HL-60 (cell line): Measurements from ENCODE around the gene CMYA5.

Experiments used
- DNase-seq, 2 experiments: peaks; one replicate each; pipeline ENCODE4 v3.0.0-alpha.2; 2010 to 2020; ENCODE audit warnings: low read depth in 1 of 2, low spot score in 1 of 2
- H3K27ac ChIP-seq: fragments of 250-450 bp; sonication (Bioruptor Pico); replicated peaks from 2 replicates; pipeline ENCODE4 v1.5.1; 2020; ENCODE audit warnings: mild to moderate bottlenecking, moderate library complexity
- H3K27me3 ChIP-seq: fragments of 250-450 bp; sonication (Bioruptor Pico); 2 replicates; pipeline ENCODE4 v1.5.1; 2021; ENCODE audit warnings: mild to moderate bottlenecking, moderate library complexity; ENCODE audit not compliant: insufficient read depth, poor library complexity, severe bottlenecking
- H3K4me3 ChIP-seq: replicated peaks from 2 replicates; pipeline ENCODE4 v1.5.1; 2011; ENCODE audit warnings: mild to moderate bottlenecking, control low read depth, low read length; ENCODE audit not compliant: insufficient read depth
- CTCF ChIP-seq: IDR thresholded peaks from one replicate; pipeline ENCODE4 v1.5.1; 2011; ENCODE audit warnings: low read length, control low read depth, inconsistent platforms; ENCODE audit not compliant: insufficient read depth
- GABPA ChIP-seq: IDR thresholded peaks from 2 replicates; pipeline ENCODE4 v1.6.1; 2012; ENCODE audit warnings: low read depth
- POLR2AphosphoS5 ChIP-seq: IDR thresholded peaks from 2 replicates; pipeline ENCODE4 v1.6.1; 2012; ENCODE audit warnings: low read depth
- REST ChIP-seq: IDR thresholded peaks from 2 replicates; pipeline ENCODE4 v1.6.1; 2012; ENCODE audit warnings: low read depth; ENCODE audit not compliant: insufficient replicate concordance
- SPI1 ChIP-seq: IDR thresholded peaks from 2 replicates; pipeline ENCODE4 v1.6.1; 2012; ENCODE audit warnings: low read depth, mild to moderate bottlenecking, borderline replicate concordance

The CMYA5 gene

GRCh38 chr5:79754865-79755555 lies 65.4 kb downstream of the CMYA5 start:
- no peaks in the 10 kb centered on the region for H3K27me3 ChIP-seq
- no peak overlapping the region for H3K27ac ChIP-seq
- no peak overlapping the region for H3K4me3 ChIP-seq
- TF ChIP-seq POLR2AphosphoS5: no peak
- TF ChIP-seq REST: no peak
- TF ChIP-seq CTCF: no peak
- TF ChIP-seq GABPA: no peak
- no peak for TF ChIP-seq SPI1
- no peak for DNase-seq

- no peaks in the 10 kb centered on the region for H3K27me3 ChIP-seq
- no peak for TF ChIP-seq REST
- TF ChIP-seq POLR2AphosphoS5: no peak
- no peak for TF ChIP-seq SPI1
- no peak for TF ChIP-seq CTCF
- TF ChIP-seq GABPA: no peak
- H3K27ac ChIP-seq: no peak overlapping the region
- DNase-seq: no peak
- H3K4me3 ChIP-seq: no peak overlapping the region
Measured at GRCh38 chr5:79756076-79756475, 66.4 kb downstream of the CMYA5 start.

GRCh38 chr5:79759436-79759835 lies 69.8 kb downstream of the CMYA5 start:
- H3K4me3 ChIP-seq: no peak overlapping the region
- no peak for DNase-seq
- no peaks in the 10 kb centered on the region for H3K27me3 ChIP-seq
- no peak overlapping the region for H3K27ac ChIP-seq
- TF ChIP-seq REST: no peak

- DNase-seq: no peak
- H3K27me3 ChIP-seq: no peaks in the 10 kb centered on the region
- no peak overlapping the region for H3K27ac ChIP-seq
- no peak overlapping the region for H3K4me3 ChIP-seq
- TF ChIP-seq POLR2AphosphoS5: no peak
- TF ChIP-seq GABPA: no peak
- TF ChIP-seq SPI1: no peak
- TF ChIP-seq CTCF: no peak
- TF ChIP-seq REST: no peak
Measured at GRCh38 chr5:79759848-79760247, 70.2 kb downstream of the CMYA5 start.
